Measurements from ENCODE around the gene SAFB.

DNA sequence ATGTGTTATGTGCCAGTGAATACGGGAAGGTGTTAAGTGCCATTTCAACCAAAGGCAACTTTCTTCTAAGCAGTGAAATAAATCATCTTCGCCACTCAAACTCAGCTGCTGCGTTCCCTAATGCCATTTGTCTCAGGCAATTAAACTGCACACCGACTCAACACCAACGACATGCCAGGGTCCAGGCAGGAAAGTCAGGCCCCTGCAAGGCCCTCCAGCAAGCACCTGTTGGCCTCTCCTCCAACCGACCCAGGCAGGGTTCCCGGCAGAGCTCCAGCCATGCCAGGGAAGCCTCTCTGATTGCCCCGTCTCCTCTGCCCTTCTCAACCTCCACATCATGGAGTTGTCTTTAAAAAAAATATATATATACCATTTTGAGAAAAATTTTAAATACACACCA is 22.1 kb upstream of the SAFB start:
- TF ChIP-seq POLR2AphosphoS5 (IDR thresholded peaks at IDR 0.05) (no peak), EP300 (IDR thresholded peaks at IDR 0.05) (no peak), POLR2A (IDR thresholded peaks at IDR 0.05) (no peak)
- TF ChIP-seq, protein P1, sequence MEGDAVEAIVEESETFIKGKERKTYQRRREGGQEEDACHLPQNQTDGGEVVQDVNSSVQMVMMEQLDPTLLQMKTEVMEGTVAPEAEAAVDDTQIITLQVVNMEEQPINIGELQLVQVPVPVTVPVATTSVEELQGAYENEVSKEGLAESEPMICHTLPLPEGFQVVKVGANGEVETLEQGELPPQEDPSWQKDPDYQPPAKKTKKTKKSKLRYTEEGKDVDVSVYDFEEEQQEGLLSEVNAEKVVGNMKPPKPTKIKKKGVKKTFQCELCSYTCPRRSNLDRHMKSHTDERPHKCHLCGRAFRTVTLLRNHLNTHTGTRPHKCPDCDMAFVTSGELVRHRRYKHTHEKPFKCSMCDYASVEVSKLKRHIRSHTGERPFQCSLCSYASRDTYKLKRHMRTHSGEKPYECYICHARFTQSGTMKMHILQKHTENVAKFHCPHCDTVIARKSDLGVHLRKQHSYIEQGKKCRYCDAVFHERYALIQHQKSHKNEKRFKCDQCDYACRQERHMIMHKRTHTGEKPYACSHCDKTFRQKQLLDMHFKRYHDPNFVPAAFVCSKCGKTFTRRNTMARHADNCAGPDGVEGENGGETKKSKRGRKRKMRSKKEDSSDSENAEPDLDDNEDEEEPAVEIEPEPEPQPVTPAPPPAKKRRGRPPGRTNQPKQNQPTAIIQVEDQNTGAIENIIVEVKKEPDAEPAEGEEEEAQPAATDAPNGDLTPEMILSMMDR (IDR thresholded peaks at IDR 0.05): no peak

Data from gastroesophageal sphincter (tissue), 3 donors.